Stimulated activated naive CD4-positive, alpha-beta T cell treated with Interleukin-2 at 50 U/mL for 16 hours (primary cell): ENCODE data around the gene OLFM1.

ENCODE experiments used
- DNase-seq: peaks from one replicate; lab custom pipeline; 2025; lab: John Stamatoyannopoulos, UW

OLFM1 gene

DNA sequence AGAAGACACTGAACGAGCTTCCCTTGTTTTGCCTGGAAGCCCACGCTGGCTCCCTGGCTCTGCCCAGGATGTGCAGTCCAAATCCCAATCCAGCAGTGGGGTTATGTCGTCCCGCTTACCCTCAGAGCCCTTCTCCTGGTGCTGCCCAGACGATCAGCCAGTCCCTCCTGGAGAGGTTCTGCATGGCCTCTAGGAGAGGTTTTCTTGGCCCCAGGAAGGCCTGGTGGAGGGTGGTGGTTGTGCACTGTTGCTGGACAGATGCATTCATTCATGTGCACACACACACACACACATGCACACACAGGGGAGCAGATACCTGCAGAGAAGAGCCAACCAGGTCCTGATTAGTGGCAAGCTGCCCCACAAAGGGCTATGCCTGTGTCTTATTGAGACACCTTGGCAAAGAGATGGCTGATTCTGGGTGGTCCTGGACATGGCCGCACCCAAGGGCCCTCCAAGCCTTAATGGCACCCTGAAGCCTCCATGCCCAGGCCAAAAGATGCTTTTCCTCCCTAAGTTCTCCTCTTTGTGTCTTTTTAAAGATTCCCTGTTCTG lies 10.5 kb upstream of the OLFM1 start:
- no peak for DNase-seq

DNA sequence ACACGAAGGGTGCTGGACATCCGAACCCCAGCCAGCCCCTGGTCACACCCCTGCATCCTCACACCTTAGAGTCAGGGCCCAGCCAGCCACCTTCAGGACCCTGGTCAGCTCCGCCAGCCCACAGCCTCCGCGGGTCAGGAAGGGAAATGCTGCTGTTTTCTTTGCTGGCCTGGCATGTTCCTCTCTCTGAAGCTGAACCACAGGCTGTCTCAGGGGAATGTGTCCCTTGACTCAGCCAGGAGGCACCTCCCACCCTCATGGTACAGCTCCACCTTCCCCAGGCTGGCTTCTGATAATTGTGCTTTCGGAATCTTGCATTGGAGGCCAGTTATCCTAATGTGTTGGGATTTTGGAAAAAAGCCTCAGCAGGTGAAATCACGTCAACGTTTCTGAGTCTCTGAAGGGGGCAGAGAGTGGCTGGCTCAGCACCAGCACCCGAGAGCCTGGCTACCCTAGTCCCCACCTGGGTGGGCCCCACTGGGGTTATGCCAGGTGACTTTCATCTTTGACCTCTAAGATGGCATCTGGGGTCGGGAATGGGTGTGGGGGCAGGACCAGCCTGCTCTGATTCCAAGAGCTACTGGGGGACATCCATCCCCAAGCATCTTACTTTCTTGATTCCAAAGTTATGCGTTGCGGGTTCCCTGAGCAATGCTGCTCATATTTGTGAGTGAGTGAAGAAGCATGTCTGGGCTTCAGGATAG lies 9.8 kb upstream of the OLFM1 start:
- DNase-seq, result no peak

DNA sequence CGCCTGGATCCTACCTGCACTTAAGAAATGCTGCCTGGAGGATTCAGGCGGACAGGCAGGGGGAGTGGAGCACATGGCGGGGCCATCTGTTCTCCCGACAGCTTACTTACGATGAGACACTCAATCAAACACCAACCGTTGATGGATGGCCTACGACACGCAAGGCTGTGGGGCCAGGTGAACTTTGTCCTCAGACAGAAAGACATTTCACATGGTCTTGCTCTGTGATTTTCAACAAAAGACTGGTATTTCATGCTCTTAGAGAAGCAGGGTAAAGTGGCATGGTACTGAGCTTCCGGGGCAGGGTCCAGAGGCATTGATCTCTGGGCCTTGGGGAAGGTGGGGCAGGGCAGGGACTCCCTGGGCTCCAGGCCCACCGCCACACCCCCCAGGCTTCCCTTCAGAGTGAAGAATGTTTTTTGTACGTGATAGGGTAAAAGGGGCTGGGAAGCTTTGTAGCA lies 9.1 kb upstream of the OLFM1 start:
- DNase-seq, result no peak

- DNase-seq, result no peak
These were observed 8.4 kb upstream of the OLFM1 start for GRCh38 chr9:135079018-135079417.

GRCh38 chr9:135079676-135080075 lies 7.8 kb upstream of the OLFM1 start:
- no peak for DNase-seq

- DNase-seq, result no peak
These were observed 6.9 kb upstream of the OLFM1 start for GRCh38 chr9:135080286-135081263.

DNA sequence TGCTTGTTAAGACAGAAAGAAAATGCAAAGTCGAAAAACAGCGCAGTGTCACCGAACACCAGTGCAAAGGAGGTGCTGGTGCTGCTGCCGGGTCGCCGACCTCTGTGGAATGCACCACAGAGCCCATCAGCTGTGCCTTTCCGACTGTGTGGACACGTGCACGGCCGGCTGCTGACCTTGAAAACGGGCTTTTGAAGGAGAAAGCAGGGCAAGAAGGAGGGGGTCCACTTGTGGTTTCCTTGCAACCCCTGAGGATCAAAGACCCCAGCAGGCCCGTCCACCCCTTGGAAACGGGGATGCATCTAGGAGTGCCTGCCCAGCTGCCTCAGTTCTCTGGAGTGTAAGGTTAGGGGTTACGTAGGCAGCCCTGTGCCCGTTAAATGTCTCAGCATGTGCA lies 6.2 kb upstream of the OLFM1 start:
- no peak for DNase-seq

- no peak for DNase-seq
These were observed 5.7 kb upstream of the OLFM1 start for GRCh38 chr9:135081731-135082130.

DNA sequence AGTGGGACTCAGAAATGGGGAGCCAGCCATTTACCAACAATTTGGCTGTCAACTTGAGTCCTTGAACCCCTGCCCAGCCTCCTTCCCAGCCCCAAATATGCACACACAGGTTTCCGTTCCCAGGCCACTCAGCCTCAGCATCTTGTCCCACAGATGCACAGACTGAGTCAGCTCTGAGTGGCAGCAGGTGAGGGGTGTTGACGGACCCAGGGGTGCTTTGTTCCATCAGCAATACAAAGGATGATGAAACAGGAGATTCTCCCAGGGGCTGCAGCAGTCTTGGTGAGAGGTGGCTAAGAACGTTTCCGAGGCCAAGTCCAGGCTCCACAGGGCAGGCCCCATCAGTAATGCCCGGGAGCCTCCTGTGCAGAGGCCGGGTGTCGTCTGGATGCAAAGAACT lies 4.9 kb upstream of the OLFM1 start:
- no peak for DNase-seq

GRCh38 chr9:135083241-135083810 lies 4.1 kb upstream of the OLFM1 start:
- no peak for DNase-seq

GRCh38 chr9:135083831-135084230 lies 3.6 kb upstream of the OLFM1 start:
- no peak for DNase-seq

- no peak for DNase-seq
These were observed 3.2 kb upstream of the OLFM1 start for GRCh38 chr9:135084262-135084661.

GRCh38 chr9:135084881-135085760 lies 2.3 kb upstream of the OLFM1 start:
- no peak for DNase-seq

- DNase-seq, result no peak
These were observed 1.5 kb upstream of the OLFM1 start for GRCh38 chr9:135085830-135086546.

DNA sequence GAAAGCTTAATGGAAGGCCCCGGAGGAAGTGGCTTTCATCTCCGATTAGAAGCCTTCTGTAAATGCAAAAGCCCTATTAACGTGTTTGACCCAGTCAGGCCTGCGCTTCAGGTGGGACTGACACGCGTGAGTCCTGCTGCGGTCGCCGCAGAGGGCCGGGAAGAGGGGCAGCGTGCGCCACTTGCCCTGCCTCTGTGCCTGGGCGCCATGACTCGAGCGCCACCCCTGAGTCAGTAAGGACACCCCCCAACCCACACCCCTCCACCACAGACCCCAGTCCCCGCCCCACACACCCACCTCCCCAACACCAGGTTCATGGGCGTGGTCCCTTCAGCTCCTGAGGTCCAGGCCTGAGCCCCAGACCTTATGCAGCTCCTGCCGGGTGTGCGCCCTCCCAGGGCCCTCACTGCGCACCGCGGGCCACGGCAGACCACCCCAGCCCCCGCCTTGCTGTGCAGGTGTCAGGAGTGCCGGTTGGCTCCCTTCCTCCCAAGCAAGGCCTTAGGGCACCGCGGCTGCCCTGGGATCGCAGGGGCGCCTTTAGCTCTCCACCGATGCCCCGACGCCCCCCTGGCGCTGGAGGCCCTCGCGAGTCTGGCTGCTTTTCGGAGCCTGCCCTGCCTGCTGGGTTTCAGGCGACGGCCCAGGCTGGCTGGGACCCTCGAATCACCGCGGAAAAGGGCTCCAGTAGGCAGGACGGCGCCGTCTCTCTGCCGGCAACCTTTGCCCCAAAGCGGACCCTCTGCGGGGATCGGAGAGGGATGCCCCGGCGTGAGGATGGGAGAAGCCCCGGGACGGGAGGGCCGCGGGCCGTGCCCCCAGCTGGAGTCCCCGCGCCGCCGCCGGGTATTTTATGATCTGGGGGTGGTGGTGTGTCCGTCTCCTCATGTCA lies 625 bp upstream of the OLFM1 start:
- no peak for DNase-seq

GRCh38 chr9:135087899-135088347 lies 455 bp downstream of the OLFM1 start:
- DNase-seq, result no peak

- no peak for DNase-seq
These were observed 995 bp downstream of the OLFM1 start for GRCh38 chr9:135088348-135088978.

DNA sequence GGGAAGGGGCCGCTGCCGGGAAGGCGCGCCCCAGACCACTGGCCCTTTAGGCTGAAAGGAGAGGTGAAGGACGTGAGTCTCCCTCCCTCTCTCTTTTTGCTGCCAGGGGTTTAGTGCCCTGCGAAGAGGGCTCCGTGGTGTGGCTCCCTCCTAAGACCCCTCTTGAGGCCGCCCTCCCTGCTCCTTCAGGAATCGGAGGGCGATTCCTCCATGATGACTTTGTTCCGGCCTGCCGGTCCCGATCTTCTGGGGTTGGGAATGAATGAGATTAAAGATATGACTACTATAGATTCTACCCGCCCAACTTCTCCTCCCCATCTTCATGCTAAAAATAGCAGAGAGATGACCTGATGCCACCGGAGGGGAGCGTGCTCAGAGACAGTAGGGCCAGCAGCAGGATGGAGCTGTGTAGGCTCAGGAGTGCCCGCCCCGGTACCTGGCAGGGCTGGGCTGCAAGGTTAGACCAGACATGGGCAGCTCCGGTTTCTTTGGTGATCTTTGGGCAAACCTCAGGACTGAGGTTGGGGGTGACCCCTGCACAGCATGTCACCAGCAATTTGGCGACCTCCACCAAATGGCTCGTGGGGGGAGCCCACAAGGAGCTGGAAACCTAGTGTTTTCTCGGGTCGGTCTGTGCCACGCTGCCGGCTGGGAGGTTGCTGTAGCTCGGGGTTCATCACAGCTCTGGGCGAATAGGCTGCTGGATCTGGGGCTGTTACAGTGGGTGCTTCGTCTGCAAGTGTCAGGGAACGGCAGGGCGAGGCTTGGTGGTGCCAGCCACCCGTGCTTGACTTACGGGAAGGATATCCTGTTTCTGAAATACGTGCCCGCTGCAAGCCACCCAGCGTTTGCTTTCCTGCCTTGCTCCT lies 1.7 kb downstream of the OLFM1 start:
- no peak for DNase-seq
